Effector CD8-positive, alpha-beta T cell (primary cell): Measurements from ENCODE around the gene GPX8.
A peak's percentile ranks its signal among the peaks of the same experiment; 100 is the strongest.

Experiments
- DNase-seq: peaks from one replicate; lab custom pipeline; 2025; lab: John Stamatoyannopoulos, UW

GPX8 gene

DNA sequence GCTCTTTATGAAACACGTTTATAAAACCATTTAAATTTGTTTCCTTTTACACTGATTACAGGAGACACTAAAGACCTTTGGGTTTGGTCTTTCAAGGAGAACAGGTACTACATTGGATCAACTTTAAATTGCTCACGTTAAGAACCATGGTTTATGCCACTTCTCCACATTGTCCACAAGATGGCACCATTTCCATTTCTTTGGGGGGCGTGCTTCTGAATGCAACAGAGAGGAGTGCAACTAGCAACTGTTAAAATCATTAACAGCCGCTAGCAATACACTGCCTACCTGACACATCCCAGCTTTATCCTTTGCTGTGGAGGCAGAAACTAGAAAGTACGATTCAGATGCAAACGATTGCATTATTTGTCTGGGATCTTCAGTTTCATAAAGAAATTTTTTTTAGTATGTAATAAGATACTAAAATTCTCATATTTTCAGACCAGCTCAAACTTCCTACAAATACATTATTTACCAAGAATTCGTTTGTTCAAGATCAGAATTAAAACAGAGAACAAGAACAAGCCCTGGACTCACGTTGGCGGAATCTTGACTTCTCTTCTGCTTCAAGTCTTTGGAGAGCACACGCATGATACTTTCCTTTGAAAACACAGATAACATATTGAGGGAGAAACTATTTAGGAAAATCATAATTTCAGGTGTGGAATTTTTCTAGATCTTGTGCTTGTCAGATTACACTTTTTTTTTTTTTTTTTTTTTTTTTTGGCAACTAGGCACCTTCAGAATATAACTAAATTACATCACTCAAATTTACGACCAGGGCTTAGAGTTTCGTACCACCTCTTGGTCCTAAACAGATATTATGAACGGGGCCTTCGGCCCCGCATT is 12.3 kb downstream of the GPX8 start:
- peak; percentile 52 for DNase-seq

DNA sequence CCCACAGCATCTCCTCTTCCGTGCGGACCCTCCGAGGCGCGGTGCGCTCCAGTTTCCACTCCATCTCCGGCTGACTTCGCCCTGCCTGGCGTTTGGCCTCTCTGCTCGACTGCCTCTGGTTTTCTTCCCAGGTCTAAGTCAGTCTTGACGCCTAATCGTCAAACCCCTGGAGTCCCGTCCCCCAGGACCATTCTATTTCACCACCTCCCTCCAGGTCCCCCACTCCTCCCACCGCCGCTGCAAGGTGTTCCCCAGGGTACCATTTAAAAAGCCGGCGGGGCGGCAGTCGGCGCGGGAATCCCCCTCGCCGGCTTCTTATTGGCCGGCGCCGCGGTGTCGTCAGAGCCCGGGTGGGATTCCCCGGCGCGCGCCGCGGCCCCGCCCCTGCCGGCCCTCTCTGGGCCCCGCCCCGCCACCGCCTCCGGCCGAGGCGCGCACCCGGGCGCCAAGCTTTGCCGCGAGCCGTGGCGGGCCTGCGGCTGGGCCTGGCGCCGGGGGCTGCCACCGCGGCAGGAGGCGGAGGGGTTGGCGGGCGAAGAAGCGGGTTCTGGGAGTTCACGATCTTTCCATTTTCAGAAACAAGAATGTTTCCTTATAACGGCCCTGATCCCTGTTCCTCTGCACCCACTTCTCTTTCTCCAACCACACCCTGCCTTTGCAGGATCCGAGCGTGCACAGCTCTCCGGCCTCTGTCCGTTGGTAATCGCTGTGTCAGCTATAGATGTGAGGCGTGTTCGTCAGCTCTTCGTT is 13.1 kb downstream of the GPX8 start, which contains the start of gene CDC20B:
Gene CDC20B (minus strand): TSS at position 241 of the 750 bp plus-strand sequence. CDS start 177 bp downstream, at position 64.
- peak; percentile 67 for DNase-seq

DNA sequence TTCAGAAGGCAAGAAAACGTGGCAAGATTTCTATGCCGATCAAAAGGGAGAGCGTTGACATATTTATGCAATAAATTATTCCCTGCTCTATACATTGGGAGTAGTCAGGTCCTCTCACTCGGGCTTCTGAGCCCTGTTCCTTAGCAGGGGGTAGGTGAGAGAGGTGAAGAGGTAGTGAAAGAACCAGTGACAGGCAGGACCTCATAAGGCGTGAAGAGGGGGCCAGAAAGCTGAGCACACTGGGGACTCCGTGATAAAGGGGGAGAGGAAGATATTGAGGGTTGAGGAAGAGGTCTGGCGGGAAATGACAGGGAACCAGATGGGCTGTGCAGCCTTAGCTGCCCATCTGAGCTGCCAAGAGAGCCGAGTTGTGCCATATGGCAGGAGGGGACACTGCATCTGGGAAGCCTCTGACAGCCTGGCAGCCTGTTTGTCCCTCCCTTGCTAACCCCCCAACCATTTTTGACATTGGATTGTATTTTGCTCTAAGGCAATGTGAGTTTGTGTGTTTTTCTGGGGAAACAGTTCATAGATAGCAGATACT is 13.8 kb downstream of the GPX8 start:
- no peak for DNase-seq

- DNase-seq: no peak
Observed at GRCh38 chr5:55175781-55176175, 15.8 kb downstream of the GPX8 start.

DNA sequence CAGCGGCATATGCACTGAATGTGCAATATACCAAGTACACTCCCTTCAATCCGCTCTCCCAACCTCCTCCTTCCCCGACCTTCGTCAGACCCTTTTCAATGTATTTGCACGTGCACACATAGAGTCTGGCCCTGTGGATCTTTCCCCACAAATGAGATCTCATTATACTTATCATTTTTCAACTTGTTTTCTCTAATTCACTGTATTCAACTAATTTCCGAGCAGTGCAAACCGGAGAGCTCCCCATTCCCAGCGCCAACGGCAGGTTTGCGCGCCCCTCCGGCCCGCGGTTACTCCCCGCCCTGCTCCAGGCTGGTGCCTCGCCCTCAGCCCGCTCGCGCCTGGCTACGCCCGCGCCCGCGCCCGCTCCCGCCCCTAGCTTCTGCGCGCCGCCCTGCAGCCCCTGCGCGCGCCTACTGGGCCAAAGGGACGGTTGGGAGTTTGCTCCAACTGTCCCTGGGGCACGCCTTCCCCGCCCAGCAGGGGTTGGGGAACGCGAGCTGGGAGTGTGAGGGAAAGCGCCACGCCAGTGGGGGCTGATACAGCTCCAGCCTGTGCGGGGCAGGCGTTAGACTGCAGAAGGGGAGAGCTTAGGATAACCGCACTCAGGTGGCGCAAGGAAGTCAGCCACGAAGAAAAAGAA is 16.3 kb downstream of the GPX8 start:
- peak; percentile 1 for DNase-seq

- DNase-seq: no peak
Observed at GRCh38 chr5:55177078-55177477, 17.1 kb downstream of the GPX8 start.

DNA sequence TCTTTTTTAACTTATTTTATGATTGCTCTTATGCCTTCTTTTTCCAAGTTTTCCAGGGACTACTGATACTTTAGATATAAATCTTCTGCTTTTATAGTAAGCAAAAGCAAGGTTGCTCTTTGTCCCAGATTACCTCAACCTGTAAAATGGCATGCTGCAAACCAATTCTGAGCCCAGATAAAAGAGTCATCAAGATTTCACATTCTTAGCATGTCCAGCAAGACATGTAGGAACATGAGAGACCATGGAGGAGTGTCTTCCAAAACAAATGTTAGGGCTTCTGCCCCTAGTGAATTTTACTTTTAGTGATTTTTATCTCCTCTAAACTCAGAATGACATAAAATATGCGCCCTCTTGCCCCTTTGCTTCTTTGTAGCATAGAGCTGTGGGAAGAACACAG is 20.0 kb downstream of the GPX8 start:
- DNase-seq: no peak

DNA sequence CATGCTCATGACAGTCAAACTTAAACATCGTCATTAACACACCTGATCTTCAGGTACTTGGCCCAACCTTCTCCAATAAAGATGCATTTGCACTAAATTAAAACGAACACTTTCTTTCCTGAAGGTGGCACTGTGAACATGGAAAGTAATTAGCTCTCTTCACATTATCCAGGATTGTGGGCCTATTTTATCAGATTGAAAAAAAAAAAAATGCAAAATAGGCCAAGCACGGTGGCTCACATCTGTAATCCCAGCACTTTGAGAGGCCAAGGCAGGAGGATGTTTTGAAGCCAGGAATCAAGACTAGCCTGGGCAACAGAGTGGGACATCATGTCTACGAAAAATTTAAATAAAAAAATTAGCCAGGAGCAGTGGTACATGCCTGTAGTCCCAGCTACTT is 27.4 kb downstream of the GPX8 start:
- no peak for DNase-seq

- no peak for DNase-seq
Observed at GRCh38 chr5:55188656-55189540, 28.9 kb downstream of the GPX8 start.

GRCh38 chr5:55191165-55191564 is 31.2 kb downstream of the GPX8 start:
- DNase-seq: no peak

- no peak for DNase-seq
Observed at GRCh38 chr5:55205001-55205400, 45.0 kb downstream of the GPX8 start.

DNA sequence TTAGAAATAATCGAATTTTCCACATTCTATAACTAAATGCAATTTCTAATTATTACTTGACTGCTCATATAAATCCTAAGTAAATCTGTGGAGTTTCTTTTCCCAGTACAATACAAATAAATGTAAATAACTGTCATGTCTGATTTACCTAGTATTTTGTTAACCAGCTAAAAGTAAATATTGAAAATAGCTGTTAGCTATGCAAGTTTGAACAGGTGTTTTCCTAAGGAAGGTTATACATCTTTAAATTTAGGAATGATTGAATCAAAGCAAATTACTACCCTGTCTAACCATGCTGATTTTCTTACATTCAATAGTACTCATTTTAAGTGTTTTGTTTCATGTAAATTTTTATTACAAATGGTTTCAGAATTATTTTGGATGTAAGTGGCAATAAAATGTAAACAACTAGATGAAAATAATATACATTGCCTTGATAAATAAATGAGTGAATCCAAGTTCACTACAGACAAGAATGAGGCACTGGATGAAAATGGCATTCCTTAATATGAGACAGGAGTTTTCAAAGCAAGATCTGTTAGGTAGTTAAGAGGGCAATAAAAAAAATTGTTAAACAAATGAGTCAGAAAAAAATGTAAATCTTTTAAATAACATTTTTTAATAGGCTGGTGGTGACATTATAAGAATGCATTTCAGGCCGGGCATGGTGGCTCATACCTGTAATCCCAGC is 51.4 kb downstream of the GPX8 start:
- no peak for DNase-seq
